B cell (primary cell): ENCODE data around the gene ARAP1. TPM values are rescaled to one million over a fixed set of nuclear protein-coding genes. Genes with fewer than 3 reads are reported as not detected.

Experiments used
- ATAC-seq: fragments of 200-7000 bp; cut with Tn5 transposase; one replicate; pipeline ENCODE4 v1.10.0; 2021; ENCODE audit warnings: low read depth, mild to moderate bottlenecking, moderate number of reproducible peaks, moderate library complexity
- CTCF ChIA-PET: fragments of 350-600 bp; sonication (Branson Sonifier 250); formaldehyde crosslinking; loops from one replicate; lab custom pipeline; 2021; ENCODE audit warnings: antibody characterized with exemption, inconsistent platforms; lab: Charles Lee
- POLR2A ChIA-PET: fragments of 350-600 bp; sonication (Branson Sonifier 250); formaldehyde crosslinking; loops from one replicate; lab custom pipeline; 2021; ENCODE audit warnings: antibody characterized with exemption; lab: Charles Lee
- DNase-seq: peaks from one replicate; pipeline ENCODE4 v3.0.0; 2013
- H2AFZ ChIP-seq: 2 replicates; pipeline ENCODE4 v1.6.1; 2012; ENCODE audit warnings: mild to moderate bottlenecking, low read depth, low read length; ENCODE audit not compliant: insufficient read depth, poor library complexity, severe bottlenecking
- H3K27ac ChIP-seq, 2 donors: 1 replicate in 1 of 2; 2 replicates in 1 of 2; pipeline ENCODE4 v1.5.1; 2012 to 2013; ENCODE audit warnings: low read length in 2 of 2, mild to moderate bottlenecking in 2 of 2, moderate library complexity in 1 of 2
- H3K27me3 ChIP-seq, 4 experiments: fragments of 200-600 bp in 1 of 4; sonication (generic) in 1 of 4; replicated peaks in 1 of 4; 1 replicate in 2 of 4; 2 replicates in 2 of 4; pipeline versions ENCODE4 v1.6.1 to v1.7.0; 2013 to 2016; ENCODE audit warnings: low read length in 3 of 4, mild to moderate bottlenecking in 2 of 4, mixed read lengths in 1 of 4, moderate library complexity in 1 of 4; ENCODE audit not compliant: insufficient read depth in 4 of 4, control insufficient read depth in 3 of 4; ENCODE audit errors: control extremely low read depth in 1 of 4
- H3K36me3 ChIP-seq, 2 experiments: replicated peaks in 1 of 2; 1 replicate in 1 of 2; 2 replicates in 1 of 2; pipeline versions ENCODE4 v1.6.1 to v1.7.1; 2013; ENCODE audit warnings: low read length in 1 of 2; ENCODE audit not compliant: insufficient read depth in 2 of 2, control insufficient read depth in 1 of 2; ENCODE audit errors: control extremely low read depth in 1 of 2, extremely low read depth in 1 of 2
- H3K4me1 ChIP-seq, 2 donors: fragments of 200-600 bp in 1 of 2; sonication (generic) in 1 of 2; 1 replicate in 1 of 2; 2 replicates in 1 of 2; pipeline versions ENCODE4 v1.5.1 to v1.6.1; 2013 to 2017; ENCODE audit warnings: low read length in 2 of 2; ENCODE audit not compliant: control insufficient read depth in 2 of 2, insufficient read depth in 2 of 2
- H3K4me2 ChIP-seq: replicated peaks from 2 replicates; pipeline ENCODE3; 2012; ENCODE audit warnings: mild to moderate bottlenecking, low read depth, low read length; ENCODE audit not compliant: poor library complexity, severe bottlenecking
- H3K4me3 ChIP-seq, 5 experiments: fragments of 200-600 bp in 1 of 5; sonication (generic) in 1 of 5; 1 replicate in 3 of 5; 2 replicates in 2 of 5; pipeline versions ENCODE4 v1.5.1 to v1.7.0; 2011 to 2016; ENCODE audit warnings: low read length in 4 of 5, mild to moderate bottlenecking in 4 of 5, low read depth in 2 of 5, control low read depth in 1 of 5, moderate library complexity in 1 of 5; ENCODE audit not compliant: insufficient read depth in 1 of 5; ENCODE audit errors: control extremely low read depth in 1 of 5, extremely low read depth in 1 of 5
- H3K79me2 ChIP-seq: fragments of 200-600 bp; sonication (generic); one replicate; pipeline ENCODE4 v1.6.0; 2016; ENCODE audit warnings: low read length; ENCODE audit not compliant: control insufficient read depth, insufficient read depth
- H3K9ac ChIP-seq: fragments of 200-600 bp; sonication (generic); 2 replicates; pipeline ENCODE4 v1.6.1; 2017; ENCODE audit warnings: mild to moderate bottlenecking, low read length, moderate library complexity
- H3K9me3 ChIP-seq, 3 donors: one replicate each; pipeline versions ENCODE4 v1.6.1 to v1.7.1; 2013; ENCODE audit warnings: low read length in 2 of 3; ENCODE audit not compliant: control insufficient read depth in 2 of 3, insufficient read depth in 1 of 3; ENCODE audit errors: control extremely low read depth in 1 of 3
- H4K20me1 ChIP-seq: 2 replicates; pipeline ENCODE4 v1.6.0; 2012; ENCODE audit warnings: mild to moderate bottlenecking, low read length; ENCODE audit not compliant: insufficient read depth, control insufficient read depth, poor library complexity, severe bottlenecking
- H3K27ac Mint-ChIP-seq: one replicate; pipeline ENCODE4 v1.8.0; 2021; ENCODE audit warnings: mixed read lengths
- H3K27me3 Mint-ChIP-seq: one replicate; pipeline ENCODE4 v1.8.0; 2021; ENCODE audit warnings: mixed read lengths
- H3K4me1 Mint-ChIP-seq: one replicate; pipeline ENCODE4 v1.8.0; 2021; ENCODE audit warnings: mixed read lengths
- H3K4me3 Mint-ChIP-seq: one replicate; pipeline ENCODE4 v1.8.0; 2021; ENCODE audit warnings: mixed read lengths
- H3K9me3 Mint-ChIP-seq: one replicate; pipeline ENCODE4 v1.8.0; 2022; ENCODE audit warnings: mixed read lengths; ENCODE audit not compliant: insufficient read depth
- EZH2 ChIP-seq: IDR thresholded peaks from 2 replicates; pipeline ENCODE4 v1.6.1; 2012; ENCODE audit warnings: borderline replicate concordance, low read depth, mild to moderate bottlenecking, moderate library complexity, low read length; ENCODE audit not compliant: insufficient read depth, poor library complexity, severe bottlenecking
- WGBS: methylation state at CpG from one replicate; pipeline ENCODE4 v1.1.5; 2013; ENCODE audit warnings: missing lambda C conversion rate; ENCODE audit not compliant: insufficient coverage; 5-methylcytosine and 5-hydroxymethylcytosine counted together
- intact Hi-C: fragments of 100-400 bp; cut with micrococcal nuclease; formaldehyde crosslinking; loops from one replicate; pipeline ENCODE4 v1.10.0; 2022
- polyA plus RNA-seq: library from polyadenylated mRNA; depleted of rRNA; stranded (reverse); fragments of >200 nt; gene quantifications from 2 replicates; pipeline ENCODE4 v1.2.3, GENCODE V29; 2012
- total RNA-seq, 2 donors: library from RNA; stranded (reverse); fragments of 120-200 nt in 1 of 2; gene quantifications; 1 replicate in 1 of 2; 2 replicates in 1 of 2; pipeline versions ENCODE4 v1.2.3 to v1.2.4, GENCODE V29; 2013 to 2022
- TF ChIP-seq, protein P1 (sequence below): fragments of 200-600 bp; IDR thresholded peaks from one replicate; pipeline ENCODE4 v1.8.0; 2022; ENCODE audit warnings: antibody characterized with exemption, mild to moderate bottlenecking

The ARAP1 gene
- total and polyA plus RNA-seq, 2 donors (not counting 1 experiment from before 2014, with no cell fraction given): 143 to 242 TPM

DNA sequence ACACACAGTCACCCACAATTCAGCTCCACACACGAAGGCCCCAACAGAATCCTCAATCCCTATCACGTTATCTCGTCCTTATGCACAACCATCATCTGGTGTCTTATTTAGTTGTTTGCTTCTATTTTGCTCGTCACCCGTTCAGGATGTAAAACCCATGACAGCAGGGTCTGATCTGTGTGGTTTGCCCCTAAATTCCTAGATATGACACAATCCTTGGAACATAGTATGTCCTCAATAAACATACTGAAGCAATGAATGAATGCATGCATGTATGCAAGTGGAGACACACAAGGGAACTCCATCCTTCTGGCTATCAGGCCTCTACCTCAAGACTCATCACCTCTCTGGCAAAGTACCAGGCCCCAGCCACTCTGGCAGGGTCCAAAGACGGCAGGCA, 21.5 kb upstream of the ARAP1 start:
- Histone ChIP-seq H3K4me2 (no peak overlapping the region), H3K9me3 (no peaks in the 10 kb centered on the region), H2AFZ (no peak overlapping the region), H3K4me1 (no peaks in the 10 kb centered on the region), H3K27me3 (no peaks in the 10 kb centered on the region), H4K20me1 (no peaks in the 10 kb centered on the region), H3K4me3 (no peak overlapping the region), H3K9ac (no peak overlapping the region), H3K79me2 (peaks cover 3% of the 10 kb centered on the region), H3K36me3 (no peaks in the 10 kb centered on the region), H3K27ac (no peak overlapping the region)
- POLR2A ChIA-PET: no interaction called here
- Mint-ChIP-seq H3K27me3 (no peaks in the 10 kb centered on the region), H3K4me1 (peaks cover 6% of the 10 kb centered on the region), H3K4me3 (no peak overlapping the region), H3K9me3 (no peaks in the 10 kb centered on the region), H3K27ac (no peak overlapping the region)
- TF ChIP-seq, protein P1, sequence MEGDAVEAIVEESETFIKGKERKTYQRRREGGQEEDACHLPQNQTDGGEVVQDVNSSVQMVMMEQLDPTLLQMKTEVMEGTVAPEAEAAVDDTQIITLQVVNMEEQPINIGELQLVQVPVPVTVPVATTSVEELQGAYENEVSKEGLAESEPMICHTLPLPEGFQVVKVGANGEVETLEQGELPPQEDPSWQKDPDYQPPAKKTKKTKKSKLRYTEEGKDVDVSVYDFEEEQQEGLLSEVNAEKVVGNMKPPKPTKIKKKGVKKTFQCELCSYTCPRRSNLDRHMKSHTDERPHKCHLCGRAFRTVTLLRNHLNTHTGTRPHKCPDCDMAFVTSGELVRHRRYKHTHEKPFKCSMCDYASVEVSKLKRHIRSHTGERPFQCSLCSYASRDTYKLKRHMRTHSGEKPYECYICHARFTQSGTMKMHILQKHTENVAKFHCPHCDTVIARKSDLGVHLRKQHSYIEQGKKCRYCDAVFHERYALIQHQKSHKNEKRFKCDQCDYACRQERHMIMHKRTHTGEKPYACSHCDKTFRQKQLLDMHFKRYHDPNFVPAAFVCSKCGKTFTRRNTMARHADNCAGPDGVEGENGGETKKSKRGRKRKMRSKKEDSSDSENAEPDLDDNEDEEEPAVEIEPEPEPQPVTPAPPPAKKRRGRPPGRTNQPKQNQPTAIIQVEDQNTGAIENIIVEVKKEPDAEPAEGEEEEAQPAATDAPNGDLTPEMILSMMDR: no peak
- TF ChIP-seq EZH2: no peak
- intact Hi-C loops: no loop called here
- WGBS: 93% methylated on average over 3 of the region's 6 CpGs
- DNase-seq (no peak), ATAC-seq (no peak)
- CTCF ChIA-PET: interaction anchor here (1.1 kb wide), 1 partner anchor 13 kb away, joined by 4 read pairs; no protein-coding TSS in a partner anchor

DNA sequence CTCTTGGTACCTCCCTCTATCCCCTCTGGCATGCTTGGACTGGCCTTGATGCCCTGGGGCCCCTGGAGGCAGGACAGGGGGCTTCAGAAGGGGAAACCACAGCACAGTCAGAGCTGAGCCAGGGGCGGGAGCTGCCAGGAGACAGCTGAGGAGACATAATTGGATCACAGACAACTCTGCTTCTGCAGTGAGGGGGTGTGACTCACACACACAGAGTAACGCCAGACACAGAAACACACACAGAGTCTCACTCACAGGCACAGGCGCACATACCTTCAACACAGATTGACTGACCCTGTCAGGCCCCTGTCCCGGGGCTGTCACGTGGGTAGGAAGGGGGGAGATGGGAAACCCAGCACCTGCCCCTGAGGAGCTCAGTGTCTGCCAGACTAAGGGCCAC, 21.1 kb upstream of the ARAP1 start:
- CTCF ChIA-PET: interaction anchor here (1.1 kb wide), 1 partner anchor 14 kb away, joined by 4 read pairs; no protein-coding TSS in a partner anchor
- no peaks in the 10 kb centered on the region for H3K27me3 Mint-ChIP-seq
- no peaks in the 10 kb centered on the region for H4K20me1 ChIP-seq
- no peak overlapping the region for H3K9ac ChIP-seq
- intact Hi-C loops: no loop called here
- H3K4me3 ChIP-seq: no peak overlapping the region
- no peak for TF ChIP-seq EZH2
- TF ChIP-seq, protein P1: no peak
- ATAC-seq: no peak
- no peaks in the 10 kb centered on the region for H3K27me3 ChIP-seq
- H3K27ac Mint-ChIP-seq: no peak overlapping the region
- no peaks in the 10 kb centered on the region for H3K4me1 ChIP-seq
- WGBS: 100% methylated on average over 1 of the region's 5 CpGs
- no peaks in the 10 kb centered on the region for H3K36me3 ChIP-seq
- no peak for DNase-seq
- H2AFZ ChIP-seq: no peak overlapping the region
- no peak overlapping the region for H3K4me3 Mint-ChIP-seq
- H3K4me2 ChIP-seq: no peak overlapping the region
- H3K27ac ChIP-seq: no peak overlapping the region
- peaks cover 6% of the 10 kb centered on the region for H3K4me1 Mint-ChIP-seq
- POLR2A ChIA-PET: no interaction called here
- no peaks in the 10 kb centered on the region for H3K9me3 Mint-ChIP-seq
- H3K9me3 ChIP-seq: no peaks in the 10 kb centered on the region
- peaks cover under 1% of the 10 kb centered on the region for H3K79me2 ChIP-seq
